Hepatocyte (in vitro differentiated cells): ENCODE data around the gene PXDC1. TPM values are rescaled to one million over a fixed set of nuclear protein-coding genes. Genes with fewer than 3 reads are reported as not detected.

ENCODE experiments used
- DNase-seq: peaks from one replicate; pipeline ENCODE4 v3.0.0-alpha.2; 2016; ENCODE audit warnings: low spot score
- H2AFZ ChIP-seq: fragments of 200-600 bp; sonication (generic); 2 replicates; pipeline ENCODE4 v1.6.0; 2016; ENCODE audit warnings: antibody characterized with exemption, mild to moderate bottlenecking
- H3K27ac ChIP-seq: fragments of 200-600 bp; sonication (generic); 2 replicates; pipeline ENCODE4 v1.5.1; 2016; ENCODE audit warnings: mild to moderate bottlenecking
- H3K27me3 ChIP-seq: fragments of 200-600 bp; sonication (generic); 2 replicates; pipeline ENCODE4 v1.6.1; 2016
- H3K36me3 ChIP-seq: fragments of 200-600 bp; sonication (generic); replicated peaks from 2 replicates; pipeline ENCODE4 v1.5.1; 2016; ENCODE audit warnings: low read depth; ENCODE audit not compliant: insufficient read depth
- H3K4me1 ChIP-seq: fragments of 200-600 bp; sonication (generic); 2 replicates; pipeline ENCODE4 v1.5.1; 2016; ENCODE audit warnings: mild to moderate bottlenecking, moderate library complexity; ENCODE audit not compliant: insufficient read depth
- H3K4me2 ChIP-seq: fragments of 200-600 bp; sonication (generic); 2 replicates; pipeline ENCODE4 v1.6.0; 2016
- H3K4me3 ChIP-seq: fragments of 200-600 bp; sonication (generic); 2 replicates; pipeline ENCODE4 v1.5.1; 2016; ENCODE audit warnings: mild to moderate bottlenecking
- H3K79me2 ChIP-seq: fragments of 200-600 bp; sonication (generic); 2 replicates; pipeline ENCODE4 v1.6.0; 2017; ENCODE audit warnings: mild to moderate bottlenecking
- H3K9me2 ChIP-seq: fragments of 200-600 bp; sonication (generic); replicated peaks from 2 replicates; pipeline ENCODE4 v1.6.0; 2017; ENCODE audit warnings: mild to moderate bottlenecking; ENCODE audit not compliant: insufficient read depth
- H3K9me3 ChIP-seq: fragments of 200-600 bp; sonication (generic); 2 replicates; pipeline ENCODE4 v1.5.1; 2016; ENCODE audit warnings: low read depth, mild to moderate bottlenecking
- H4K20me1 ChIP-seq: fragments of 200-600 bp; sonication (generic); 2 replicates; pipeline ENCODE4 v1.6.0; 2016; ENCODE audit warnings: mild to moderate bottlenecking; ENCODE audit not compliant: insufficient read depth, poor library complexity, severe bottlenecking
- CTCF ChIP-seq: fragments of 200-600 bp; sonication (generic); IDR thresholded peaks from 2 replicates; pipeline ENCODE4 v1.5.1; 2016; ENCODE audit warnings: antibody characterized with exemption, mild to moderate bottlenecking; ENCODE audit not compliant: poor library complexity
- EZH2 ChIP-seq: fragments of 200-600 bp; sonication (generic); IDR thresholded peaks from 2 replicates; pipeline ENCODE4 v1.6.1; 2016; ENCODE audit warnings: antibody characterized with exemption, mild to moderate bottlenecking, borderline replicate concordance
- EZH2phosphoT487 ChIP-seq: fragments of 200-600 bp; sonication (generic); IDR thresholded peaks from one replicate; pipeline ENCODE4 v1.6.1; 2018; ENCODE audit warnings: antibody characterized with exemption, mild to moderate bottlenecking, low read depth, moderate library complexity; ENCODE audit not compliant: unreplicated experiment, severe bottlenecking
- WGBS: methylation state at CpG from one replicate; pipeline ENCODE4 v1.1.6; 2016; ENCODE audit warnings: low lambda C conversion rate; ENCODE audit errors: missing lambda C conversion rate; 5-methylcytosine and 5-hydroxymethylcytosine counted together
- polyA plus RNA-seq: library from polyadenylated mRNA; unstranded; fragments of >200 nt; fragmentation: Nextera tagmentation; extraction: Ambion mirVana; gene quantifications from 2 replicates; pipeline ENCODE4 v1.2.1, GENCODE V29; 2016
- total RNA-seq: library from RNA; depleted of rRNA; stranded (reverse); fragments of >200 nt; gene quantifications from 2 replicates; pipeline ENCODE4 v1.2.3, GENCODE V29; 2014

The PXDC1 gene
- total and polyA plus RNA-seq, 2 experiments from 2014 or later = 83.8 to 90.8 TPM

GRCh38 chr6:3784885-3785744, 33.6 kb upstream of the PXDC1 start:
- DNase-seq = no peak
- H3K4me1 ChIP-seq = peaks cover 7% of the 10 kb centered on the region
- H3K4me3 ChIP-seq = no peak overlapping the region
- no peaks in the 10 kb centered on the region for H3K79me2 ChIP-seq
- H3K36me3 ChIP-seq = no peaks in the 10 kb centered on the region
- TF ChIP-seq EZH2phosphoT487 (no peak), EZH2 (no peak), CTCF (no peak)
- H3K27me3 ChIP-seq = no peaks in the 10 kb centered on the region
- no peaks in the 10 kb centered on the region for H3K9me2 ChIP-seq
- H3K9me3 ChIP-seq = no peaks in the 10 kb centered on the region
- H3K4me2 ChIP-seq = no peak overlapping the region
- H4K20me1 ChIP-seq = no peaks in the 10 kb centered on the region
- H3K27ac ChIP-seq = no peak overlapping the region
- 93% methylated on average over 26 of the region's 26 CpGs for WGBS
- H2AFZ ChIP-seq = no peak overlapping the region

- no peaks in the 10 kb centered on the region for H3K9me3 ChIP-seq
- no peaks in the 10 kb centered on the region for H4K20me1 ChIP-seq
- H3K36me3 ChIP-seq = no peaks in the 10 kb centered on the region
- H3K27me3 ChIP-seq = no peaks in the 10 kb centered on the region
- H3K4me1 ChIP-seq = peaks cover under 1% of the 10 kb centered on the region
- no peak overlapping the region for H3K4me3 ChIP-seq
- no peak overlapping the region for H2AFZ ChIP-seq
- no peaks in the 10 kb centered on the region for H3K79me2 ChIP-seq
- no peak overlapping the region for H3K27ac ChIP-seq
- no peaks in the 10 kb centered on the region for H3K9me2 ChIP-seq
- no peak for DNase-seq
- 98% methylated on average over 12 of the region's 12 CpGs for WGBS
- H3K4me2 ChIP-seq = no peak overlapping the region
- TF ChIP-seq EZH2 = no peak
- TF ChIP-seq CTCF = no peak
- no peak for TF ChIP-seq EZH2phosphoT487
These were observed 32.9 kb upstream of the PXDC1 start for GRCh38 chr6:3784423-3784822.

- no peaks in the 10 kb centered on the region for H3K9me2 ChIP-seq
- H3K27me3 ChIP-seq = no peaks in the 10 kb centered on the region
- no peak overlapping the region for H3K27ac ChIP-seq
- DNase-seq = no peak
- H2AFZ ChIP-seq = no peak overlapping the region
- no peaks in the 10 kb centered on the region for H3K9me3 ChIP-seq
- no peak overlapping the region for H3K4me2 ChIP-seq
- no peaks in the 10 kb centered on the region for H3K79me2 ChIP-seq
- H4K20me1 ChIP-seq = no peaks in the 10 kb centered on the region
- no peak for TF ChIP-seq EZH2
- no peak for TF ChIP-seq CTCF
- no peak for TF ChIP-seq EZH2phosphoT487
- no peaks in the 10 kb centered on the region for H3K4me1 ChIP-seq
- WGBS = 85% methylated on average over 17 of the region's 17 CpGs
- no peak overlapping the region for H3K4me3 ChIP-seq
- no peaks in the 10 kb centered on the region for H3K36me3 ChIP-seq
These were observed 31.6 kb upstream of the PXDC1 start for GRCh38 chr6:3782876-3783832.
